GM12864 (cell line): ENCODE results near the gene PIK3R5.

Experiments
- DNase-seq: peaks from one replicate; pipeline ENCODE4 v3.0.0-alpha.2; 2011; ENCODE audit warnings: low read depth
- H3K4me3 ChIP-seq: 2 replicates; pipeline ENCODE4 v1.5.1; 2011; ENCODE audit warnings: mild to moderate bottlenecking, low read depth, low read length, control low read depth
- TF ChIP-seq, protein P1 (sequence below): IDR thresholded peaks from 2 replicates; pipeline ENCODE4 v1.5.1; 2011; ENCODE audit warnings: low read depth, mild to moderate bottlenecking, moderate library complexity, low read length, control low read depth, inconsistent platforms; ENCODE audit errors: missing control alignments

The PIK3R5 gene

DNA sequence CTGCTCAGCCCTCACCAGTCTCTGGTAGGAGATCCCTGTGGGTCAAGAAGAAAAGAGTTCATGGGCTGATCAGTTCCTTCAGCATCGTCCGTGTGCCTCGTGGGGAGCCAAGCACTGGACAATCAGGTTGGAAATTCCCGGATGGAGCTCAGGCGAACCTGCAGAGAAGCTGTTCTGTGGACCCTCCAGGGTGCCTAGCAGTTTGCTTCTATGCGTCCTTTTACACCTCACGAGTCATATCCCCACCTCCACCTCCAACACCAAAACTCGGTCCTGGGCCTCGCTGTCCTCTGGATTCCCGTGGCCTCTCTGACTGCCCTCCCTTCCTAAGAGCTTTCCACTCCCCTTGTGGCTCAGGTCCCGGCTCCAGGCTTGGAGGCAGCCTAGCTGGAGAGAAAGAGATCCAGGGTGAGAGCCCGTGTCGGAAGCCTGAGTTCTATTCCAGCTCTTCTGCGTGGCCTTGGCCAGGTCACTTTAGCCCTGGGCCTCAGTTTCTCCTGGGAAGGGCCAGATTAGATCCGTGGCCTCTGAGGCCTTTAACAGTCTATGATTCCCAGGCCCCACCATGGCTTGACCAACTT is 71.8 kb downstream of the PIK3R5 start:
- H3K4me3 ChIP-seq: no peak overlapping the region
- no peak for DNase-seq
- TF ChIP-seq, protein P1, sequence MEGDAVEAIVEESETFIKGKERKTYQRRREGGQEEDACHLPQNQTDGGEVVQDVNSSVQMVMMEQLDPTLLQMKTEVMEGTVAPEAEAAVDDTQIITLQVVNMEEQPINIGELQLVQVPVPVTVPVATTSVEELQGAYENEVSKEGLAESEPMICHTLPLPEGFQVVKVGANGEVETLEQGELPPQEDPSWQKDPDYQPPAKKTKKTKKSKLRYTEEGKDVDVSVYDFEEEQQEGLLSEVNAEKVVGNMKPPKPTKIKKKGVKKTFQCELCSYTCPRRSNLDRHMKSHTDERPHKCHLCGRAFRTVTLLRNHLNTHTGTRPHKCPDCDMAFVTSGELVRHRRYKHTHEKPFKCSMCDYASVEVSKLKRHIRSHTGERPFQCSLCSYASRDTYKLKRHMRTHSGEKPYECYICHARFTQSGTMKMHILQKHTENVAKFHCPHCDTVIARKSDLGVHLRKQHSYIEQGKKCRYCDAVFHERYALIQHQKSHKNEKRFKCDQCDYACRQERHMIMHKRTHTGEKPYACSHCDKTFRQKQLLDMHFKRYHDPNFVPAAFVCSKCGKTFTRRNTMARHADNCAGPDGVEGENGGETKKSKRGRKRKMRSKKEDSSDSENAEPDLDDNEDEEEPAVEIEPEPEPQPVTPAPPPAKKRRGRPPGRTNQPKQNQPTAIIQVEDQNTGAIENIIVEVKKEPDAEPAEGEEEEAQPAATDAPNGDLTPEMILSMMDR: no peak

DNA sequence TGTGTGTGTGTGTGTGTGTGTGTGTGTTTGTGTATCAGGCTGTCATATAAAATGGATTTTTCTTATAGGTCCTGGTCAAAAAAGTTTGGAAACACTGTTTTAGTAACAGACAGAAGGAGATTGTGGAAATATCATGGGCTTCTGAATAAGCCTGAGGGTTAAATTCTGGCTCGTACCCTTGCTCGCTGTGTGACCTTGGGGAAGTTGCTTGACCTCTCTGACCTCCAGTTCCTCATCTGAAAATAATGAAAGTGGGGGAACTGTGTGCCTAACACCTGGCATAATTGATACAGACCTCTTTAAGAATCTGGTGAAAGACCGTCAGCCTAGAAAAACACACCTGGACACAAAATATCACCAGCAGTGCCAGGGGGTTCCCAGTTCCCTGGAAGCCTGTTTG is 72.4 kb downstream of the PIK3R5 start:
- no peak for DNase-seq
- no peak overlapping the region for H3K4me3 ChIP-seq
- TF ChIP-seq, protein P1: no peak

DNA sequence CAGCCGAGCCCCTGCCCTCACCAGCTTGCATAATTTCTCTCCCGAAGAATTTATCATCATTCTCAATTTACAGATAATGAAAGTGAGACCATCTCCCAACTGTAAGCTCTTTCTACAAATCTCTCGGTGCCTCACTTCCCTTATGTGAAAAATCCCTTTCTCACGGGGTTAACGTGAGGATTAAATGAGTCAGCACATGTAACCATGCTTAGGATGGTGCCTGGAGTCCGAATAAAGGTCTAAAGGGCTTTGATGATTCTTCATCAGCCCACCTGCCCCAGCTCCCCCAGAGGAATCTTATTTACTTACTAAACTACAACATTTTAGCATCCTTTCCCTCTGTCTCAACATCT is 73.2 kb downstream of the PIK3R5 start:
- H3K4me3 ChIP-seq: no peak overlapping the region
- peak; percentile 81 for DNase-seq
- TF ChIP-seq, protein P1: no peak

DNA sequence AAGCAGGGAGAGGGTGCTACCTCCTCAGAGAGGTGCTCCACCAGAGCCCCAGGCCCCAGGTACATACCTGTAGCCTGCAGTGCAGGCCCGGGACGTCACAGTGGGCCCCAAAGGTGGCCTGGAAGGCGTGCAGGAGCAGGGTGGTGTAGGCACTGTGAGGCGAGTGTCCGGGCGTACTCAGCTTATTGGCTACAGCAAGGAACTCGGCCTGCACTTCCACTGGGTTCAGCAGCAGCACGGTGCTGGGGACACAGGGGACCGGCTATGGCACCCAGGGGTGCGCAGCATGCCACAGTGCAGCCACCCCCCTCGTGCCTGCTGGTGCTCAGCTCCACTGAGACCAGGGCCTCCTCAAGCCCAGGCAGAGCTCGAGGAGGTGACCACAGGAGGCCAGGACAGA is 74.8 kb downstream of the PIK3R5 start:
- no peak for DNase-seq
- no peak overlapping the region for H3K4me3 ChIP-seq
- TF ChIP-seq, protein P1: no peak

DNA sequence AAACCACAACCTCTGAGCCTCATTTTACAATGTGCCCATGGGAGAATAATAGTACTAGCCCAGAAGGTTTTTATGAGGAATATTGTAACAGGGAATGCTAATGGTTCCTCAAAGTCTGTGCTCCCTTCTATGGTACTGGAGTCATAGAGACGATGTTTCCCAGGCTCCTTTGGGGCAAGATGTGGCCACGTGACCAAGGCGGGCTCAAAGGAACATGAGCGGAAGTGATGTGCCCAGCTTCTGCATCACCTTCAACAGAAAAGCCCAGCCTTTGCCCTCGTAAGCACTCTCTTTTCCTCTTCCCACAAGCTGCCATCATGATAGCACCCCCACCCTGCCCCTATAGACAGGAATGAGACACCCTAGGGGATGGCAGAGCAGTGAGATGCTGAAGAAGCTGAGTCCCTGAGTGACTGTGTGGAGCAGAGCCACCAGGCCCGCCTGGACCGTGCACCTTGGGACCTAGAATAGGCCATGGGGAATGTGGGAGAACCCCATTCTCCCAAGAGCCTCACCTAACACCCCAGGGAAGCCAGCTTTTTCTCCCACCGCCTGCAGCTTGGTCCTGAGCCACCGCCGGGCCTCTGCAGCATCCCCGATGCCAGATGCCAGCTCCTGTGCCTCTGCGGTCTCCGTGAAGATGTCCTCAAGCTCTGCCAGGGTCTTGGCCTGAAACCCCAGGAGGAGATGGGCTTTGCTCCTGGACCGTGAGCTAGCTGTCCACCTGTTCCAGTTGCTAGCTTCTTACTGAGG is 75.9 kb downstream of the PIK3R5 start:
- no peak for DNase-seq
- H3K4me3 ChIP-seq: no peak overlapping the region
- TF ChIP-seq, protein P1: no peak

DNA sequence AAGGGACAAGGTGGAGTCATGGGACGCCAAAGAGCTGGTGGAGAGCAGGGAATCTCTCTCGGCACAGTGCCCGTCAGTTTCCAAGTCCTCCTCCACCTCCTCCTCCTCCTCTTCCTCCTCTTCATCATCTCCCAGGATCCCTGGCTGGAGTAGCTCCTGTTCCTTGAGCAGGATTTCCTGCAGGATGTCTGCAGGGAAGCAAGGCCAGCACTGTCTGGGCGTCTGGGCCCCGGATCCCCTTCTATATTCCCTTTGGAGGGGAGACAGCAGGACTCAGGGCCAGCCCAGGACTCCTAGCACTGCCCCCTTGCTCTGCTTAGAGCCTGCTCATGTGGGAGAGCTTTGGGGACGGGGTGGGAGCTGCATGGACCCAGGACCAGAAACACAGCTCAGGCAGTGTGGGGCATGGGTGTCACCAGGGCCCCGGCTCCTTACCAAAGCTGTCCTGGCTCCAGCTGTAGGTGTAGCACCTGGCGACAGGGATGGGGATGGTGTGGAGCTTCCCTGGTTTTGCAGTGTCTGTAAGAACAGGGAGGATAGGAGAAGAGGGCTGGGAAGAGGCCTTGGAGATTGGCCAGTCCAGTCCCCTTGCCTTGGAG is 76.7 kb downstream of the PIK3R5 start:
- H3K4me3 ChIP-seq: no peak overlapping the region
- no peak for DNase-seq
- TF ChIP-seq, protein P1: no peak
